Measurements from ENCODE around the gene LRRK1.
"Not testable (repeated sequence)": the region's sequence is repeated elsewhere in the genome, so short reads cannot be mapped to it uniquely, and the experiment has no call there.

The LRRK1 gene

GRCh38 chr15:101089579-101090427, 170.6 kb downstream of the LRRK1 start:
- no peak for TF ChIP-seq CTCF (IDR thresholded peaks at IDR 0.05; ENCODE audit: extremely low read depth, missing control alignments)
- no peak for DNase-seq (ENCODE audit: low spot score)

GRCh38 chr15:101090428-101090790, 171.3 kb downstream of the LRRK1 start:
- no peak for TF ChIP-seq CTCF (IDR thresholded peaks at IDR 0.05; ENCODE audit: extremely low read depth, missing control alignments)
- DNase-seq (ENCODE audit: low spot score), result no peak

GRCh38 chr15:101091080-101092017, 172.2 kb downstream of the LRRK1 start:
- TF ChIP-seq CTCF (IDR thresholded peaks at IDR 0.05; ENCODE audit: extremely low read depth, missing control alignments), result no peak
- DNase-seq (ENCODE audit: low spot score), result no peak

GRCh38 chr15:101092156-101092866, 173.2 kb downstream of the LRRK1 start:
- TF ChIP-seq CTCF (IDR thresholded peaks at IDR 0.05; ENCODE audit: extremely low read depth, missing control alignments), result no peak
- no peak for DNase-seq (ENCODE audit: low spot score)

GRCh38 chr15:101092867-101093202, 173.7 kb downstream of the LRRK1 start:
- DNase-seq (ENCODE audit: low spot score), result no peak
- no peak for TF ChIP-seq CTCF (IDR thresholded peaks at IDR 0.05; ENCODE audit: extremely low read depth, missing control alignments)

- DNase-seq (ENCODE audit: low spot score), result no peak
- TF ChIP-seq CTCF (IDR thresholded peaks at IDR 0.05; ENCODE audit: extremely low read depth, missing control alignments), result no peak
Measured at GRCh38 chr15:101093958-101094357, 174.8 kb downstream of the LRRK1 start.

GRCh38 chr15:101095796-101096406, 176.7 kb downstream of the LRRK1 start:
- DNase-seq (ENCODE audit: low spot score), result not testable (repeated sequence)
